ENCODE results near the gene ELMO2.

GRCh38 chr20:46407671-46407996, 1.2 kb upstream of the ELMO2 start:
- no peak for TF ChIP-seq CTCF (IDR thresholded peaks at IDR 0.05)
- no peak for TF ChIP-seq EZH2 (IDR thresholded peaks at IDR 0.05)
- TF ChIP-seq EZH2phosphoT487 (IDR thresholded peaks at IDR 0.05) = no peak

Measured in neural progenitor cell (in vitro differentiated cells).